Measurements from ENCODE around the gene SLC22A23. TPM values are rescaled to one million over a fixed set of nuclear protein-coding genes. Genes with fewer than 3 reads are reported as not detected.

The SLC22A23 gene
- total RNA-seq, 1 experiment from 2014 or later = 38.2 TPM

GRCh38 chr6:3311826-3312225 lies 145.0 kb downstream of the SLC22A23 start (continued):
- TF ChIP-seq ARID4B (CRISPR knock-in tag; IDR thresholded peaks at IDR 0.05; ENCODE audit: borderline replicate concordance) = no peak
- no peak for TF ChIP-seq ERG (CRISPR knock-in tag; IDR thresholded peaks at IDR 0.05)
- no peak for TF ChIP-seq IRF2 (CRISPR knock-in tag; IDR thresholded peaks at IDR 0.05; ENCODE audit: borderline replicate concordance, low read depth)
- TF ChIP-seq PRRX2 (CRISPR knock-in tag; IDR thresholded peaks at IDR 0.05) = no peak
- TF ChIP-seq GABPB1 (CRISPR knock-in tag; IDR thresholded peaks at IDR 0.05) = no peak
- TF ChIP-seq EMX1 (CRISPR knock-in tag; IDR thresholded peaks at IDR 0.05) = no peak
- no peak for TF ChIP-seq HMGA2 (CRISPR knock-in tag; IDR thresholded peaks at IDR 0.05)
- no peak for TF ChIP-seq CDX4 (CRISPR knock-in tag; IDR thresholded peaks at IDR 0.05; ENCODE audit: borderline replicate concordance)
- no peak for TF ChIP-seq ATF3 (CRISPR knock-in tag; conservative IDR thresholded peaks at IDR 0.05)

- no peaks in the 10 kb centered on the region for H3K27me3 Mint-ChIP-seq (ENCODE audit: low read depth)
- no peak for DNase-seq (ENCODE audit: low spot score)
- 0 out of 2 replicates have a peak overlapping the region, but pooled peaks have one; percentile 5 for H3K27ac Mint-ChIP-seq
- ChIA-PET POLR2A (no interaction called here), CTCF (interaction anchor here (0.9 kb wide), 1 partner anchor 20 kb away, joined by 3 read pairs; no protein-coding TSS in a partner anchor)
- no peak overlapping the region for H3K4me3 Mint-ChIP-seq
- H3K9me3 Mint-ChIP-seq = peaks cover 6% of the 10 kb centered on the region
- H3K36me3 Mint-ChIP-seq = peaks cover 33% of the 10 kb centered on the region
- H3K4me1 Mint-ChIP-seq = peaks cover 23% of the 10 kb centered on the region
- ATAC-seq = no peak
- TF ChIP-seq ZNF281 (CRISPR knock-in tag; IDR thresholded peaks at IDR 0.05) (no peak), HMGXB4 (CRISPR knock-in tag; IDR thresholded peaks at IDR 0.05) (no peak), ZNF671 (CRISPR knock-in tag; IDR thresholded peaks at IDR 0.05) (no peak), NR1H2 (CRISPR knock-in tag; IDR thresholded peaks at IDR 0.05) (no peak), FOXK1 (CRISPR knock-in tag; IDR thresholded peaks at IDR 0.05) (no peak), JUN (CRISPR knock-in tag; IDR thresholded peaks at IDR 0.05) (no peak), USF2 (CRISPR knock-in tag; IDR thresholded peaks at IDR 0.05) (no peak), SP1 (CRISPR knock-in tag; conservative IDR thresholded peaks at IDR 0.05) (no peak), ZNF512 (CRISPR knock-in tag; IDR thresholded peaks at IDR 0.05; ENCODE audit: borderline replicate concordance) (no peak), TP53 (CRISPR knock-in tag; IDR thresholded peaks at IDR 0.05) (no peak), GTF2I (CRISPR knock-in tag; conservative IDR thresholded peaks at IDR 0.05) (no peak), ZNF232 (CRISPR knock-in tag; IDR thresholded peaks at IDR 0.05) (no peak), ESRRA (CRISPR knock-in tag; IDR thresholded peaks at IDR 0.05; ENCODE audit: borderline replicate concordance) (no peak), EMX1 (CRISPR knock-in tag; IDR thresholded peaks at IDR 0.05) (no peak), CDX4 (CRISPR knock-in tag; IDR thresholded peaks at IDR 0.05; ENCODE audit: borderline replicate concordance) (no peak)
Observed at GRCh38 chr6:3310703-3311102, 146.1 kb downstream of the SLC22A23 start.
